HEK293 (cell line): ENCODE data around the gene EMP3.
A peak's percentile ranks its signal among the peaks of the same experiment; 100 is the strongest.

ENCODE experiments used
- GLI4 ChIP-seq: fragments of 450-650 bp; formaldehyde crosslinking; IDR thresholded peaks from 2 replicates; pipeline ENCODE4 v1.5.1; 2016; ENCODE audit warnings: missing biosample characterization, missing genetic modification characterization
- IKZF3 ChIP-seq: fragments of 450-650 bp; IDR thresholded peaks from 2 replicates; pipeline ENCODE4 v1.5.0; 2018; ENCODE audit warnings: missing biosample characterization, mild to moderate bottlenecking, missing genetic modification characterization, moderate library complexity
- SALL2 ChIP-seq: fragments of 450-650 bp; formaldehyde crosslinking; IDR thresholded peaks from 2 replicates; pipeline ENCODE4 v1.5.0; 2017; ENCODE audit warnings: missing biosample characterization, mild to moderate bottlenecking, missing genetic modification characterization, borderline replicate concordance
- ZBTB11 ChIP-seq: fragments of 450-650 bp; formaldehyde crosslinking; conservative IDR thresholded peaks from 2 replicates; pipeline ENCODE4 v1.5.1; 2016; ENCODE audit warnings: low read depth, missing biosample characterization, missing genetic modification characterization
- ZBTB21 ChIP-seq: fragments of 450-650 bp; formaldehyde crosslinking; IDR thresholded peaks from 2 replicates; pipeline ENCODE4 v1.5.1; 2017; ENCODE audit warnings: missing biosample characterization, missing genetic modification characterization
- ZFP3 ChIP-seq: fragments of 450-650 bp; formaldehyde crosslinking; IDR thresholded peaks from 2 replicates; pipeline ENCODE4 v1.5.1; 2016; ENCODE audit warnings: low read depth, missing biosample characterization, missing genetic modification characterization
- ZFP41 ChIP-seq: fragments of 450-650 bp; formaldehyde crosslinking; IDR thresholded peaks from 2 replicates; pipeline ENCODE4 v1.5.1; 2016; ENCODE audit warnings: missing biosample characterization, missing genetic modification characterization, borderline replicate concordance
- ZNF18 ChIP-seq: fragments of 450-650 bp; formaldehyde crosslinking; IDR thresholded peaks from 2 replicates; pipeline ENCODE4 v1.5.1; 2016; ENCODE audit warnings: missing biosample characterization, missing genetic modification characterization
- ZNF24 ChIP-seq: fragments of 450-650 bp; formaldehyde crosslinking; IDR thresholded peaks from 2 replicates; pipeline ENCODE4 v1.5.1; 2016; ENCODE audit warnings: missing biosample characterization, missing genetic modification characterization
- ZNF248 ChIP-seq: fragments of 450-650 bp; formaldehyde crosslinking; IDR thresholded peaks from 2 replicates; pipeline ENCODE4 v1.5.1; 2017; ENCODE audit warnings: missing biosample characterization, missing genetic modification characterization
- ZNF394 ChIP-seq: fragments of 450-650 bp; formaldehyde crosslinking; IDR thresholded peaks from 2 replicates; pipeline ENCODE4 v1.5.1; 2016; ENCODE audit warnings: missing biosample characterization, missing genetic modification characterization, mild to moderate bottlenecking, moderate library complexity, borderline replicate concordance
- ZNF398 ChIP-seq: fragments of 450-650 bp; formaldehyde crosslinking; IDR thresholded peaks from 2 replicates; pipeline ENCODE4 v1.5.1; 2017; ENCODE audit warnings: missing biosample characterization, missing genetic modification characterization
- ZNF416 ChIP-seq: fragments of 450-650 bp; formaldehyde crosslinking; IDR thresholded peaks from 2 replicates; pipeline ENCODE4 v1.5.1; 2016; ENCODE audit warnings: missing biosample characterization, missing genetic modification characterization
- ZNF423 ChIP-seq: fragments of 450-650 bp; formaldehyde crosslinking; IDR thresholded peaks from 2 replicates; pipeline ENCODE4 v1.5.1; 2016; ENCODE audit warnings: missing biosample characterization, missing genetic modification characterization
- ZNF530 ChIP-seq: fragments of 450-650 bp; formaldehyde crosslinking; IDR thresholded peaks from 2 replicates; pipeline ENCODE4 v1.5.1; 2016; ENCODE audit warnings: low read depth, missing biosample characterization, missing genetic modification characterization
- ZNF544 ChIP-seq: fragments of 450-650 bp; formaldehyde crosslinking; IDR thresholded peaks from 2 replicates; pipeline ENCODE4 v1.5.0; 2017; ENCODE audit warnings: missing biosample characterization, missing genetic modification characterization
- ZNF558 ChIP-seq: fragments of 450-650 bp; formaldehyde crosslinking; IDR thresholded peaks from 2 replicates; pipeline ENCODE4 v1.5.1; 2016; ENCODE audit warnings: missing biosample characterization, missing genetic modification characterization
- ZNF629 ChIP-seq: fragments of 450-650 bp; formaldehyde crosslinking; IDR thresholded peaks from 2 replicates; pipeline ENCODE4 v1.5.1; 2017; ENCODE audit warnings: missing biosample characterization, missing genetic modification characterization
- ZNF768 ChIP-seq: fragments of 450-650 bp; formaldehyde crosslinking; IDR thresholded peaks from 2 replicates; pipeline ENCODE4 v1.5.1; 2018; ENCODE audit warnings: missing biosample characterization, mild to moderate bottlenecking, missing genetic modification characterization
- ZNF776 ChIP-seq: fragments of 450-650 bp; formaldehyde crosslinking; IDR thresholded peaks from 2 replicates; pipeline ENCODE4 v1.5.0; 2017; ENCODE audit warnings: missing biosample characterization, missing genetic modification characterization, borderline replicate concordance
- ZXDB ChIP-seq: fragments of 450-650 bp; formaldehyde crosslinking; IDR thresholded peaks from 2 replicates; pipeline ENCODE4 v1.5.1; 2016; ENCODE audit warnings: missing biosample characterization, missing genetic modification characterization
- TF ChIP-seq, protein P1 (sequence below): fragments of 450-650 bp; formaldehyde crosslinking; IDR thresholded peaks from 2 replicates; pipeline ENCODE4 v1.5.1; 2016; ENCODE audit warnings: missing biosample characterization, missing genetic modification characterization
- TF ChIP-seq, protein P2 (sequence below): fragments of 450-650 bp; formaldehyde crosslinking; IDR thresholded peaks from 2 replicates; pipeline ENCODE4 v1.5.1; 2017; ENCODE audit warnings: missing biosample characterization, missing genetic modification characterization
- TF ChIP-seq, protein P3 (sequence below): fragments of 450-650 bp; formaldehyde crosslinking; IDR thresholded peaks from 2 replicates; pipeline ENCODE4 v1.5.1; 2016; ENCODE audit warnings: missing biosample characterization, missing genetic modification characterization

Gene EMP3

GRCh38 chr19:48321622-48322591 is 3.4 kb upstream of the EMP3 start (continued):
- TF ChIP-seq ZBTB11 (tag by site-specific recombination): peak; percentile 55
- TF ChIP-seq ZNF423 (tag by site-specific recombination): peak; percentile 92
- TF ChIP-seq, protein P1, sequence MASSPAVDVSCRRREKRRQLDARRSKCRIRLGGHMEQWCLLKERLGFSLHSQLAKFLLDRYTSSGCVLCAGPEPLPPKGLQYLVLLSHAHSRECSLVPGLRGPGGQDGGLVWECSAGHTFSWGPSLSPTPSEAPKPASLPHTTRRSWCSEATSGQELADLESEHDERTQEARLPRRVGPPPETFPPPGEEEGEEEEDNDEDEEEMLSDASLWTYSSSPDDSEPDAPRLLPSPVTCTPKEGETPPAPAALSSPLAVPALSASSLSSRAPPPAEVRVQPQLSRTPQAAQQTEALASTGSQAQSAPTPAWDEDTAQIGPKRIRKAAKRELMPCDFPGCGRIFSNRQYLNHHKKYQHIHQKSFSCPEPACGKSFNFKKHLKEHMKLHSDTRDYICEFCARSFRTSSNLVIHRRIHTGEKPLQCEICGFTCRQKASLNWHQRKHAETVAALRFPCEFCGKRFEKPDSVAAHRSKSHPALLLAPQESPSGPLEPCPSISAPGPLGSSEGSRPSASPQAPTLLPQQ (tag by site-specific recombination): peak; percentile 16; the same call in 1 of the 2 replicates
- no peak for TF ChIP-seq ZNF394 (tag by site-specific recombination)
- peak; percentile 89 for TF ChIP-seq ZNF398
- TF ChIP-seq ZNF558: no peak
- no peak for TF ChIP-seq ZNF544
- no peak for TF ChIP-seq ZFP41 (tag by site-specific recombination)
- TF ChIP-seq IKZF3 (tag by site-specific recombination): peak; percentile 82
- TF ChIP-seq GLI4 (tag by site-specific recombination): 0 out of 2 replicates have a peak, but pooled peaks have one; percentile 75
- no peak for TF ChIP-seq ZFP3
- no peak for TF ChIP-seq ZNF248 (tag by site-specific recombination)
- no peak for TF ChIP-seq ZNF416 (tag by site-specific recombination)
- peak; percentile 62 for TF ChIP-seq ZNF629 (tag by site-specific recombination)
- no peak for TF ChIP-seq ZBTB21 (tag by site-specific recombination)
- TF ChIP-seq, protein P2, sequence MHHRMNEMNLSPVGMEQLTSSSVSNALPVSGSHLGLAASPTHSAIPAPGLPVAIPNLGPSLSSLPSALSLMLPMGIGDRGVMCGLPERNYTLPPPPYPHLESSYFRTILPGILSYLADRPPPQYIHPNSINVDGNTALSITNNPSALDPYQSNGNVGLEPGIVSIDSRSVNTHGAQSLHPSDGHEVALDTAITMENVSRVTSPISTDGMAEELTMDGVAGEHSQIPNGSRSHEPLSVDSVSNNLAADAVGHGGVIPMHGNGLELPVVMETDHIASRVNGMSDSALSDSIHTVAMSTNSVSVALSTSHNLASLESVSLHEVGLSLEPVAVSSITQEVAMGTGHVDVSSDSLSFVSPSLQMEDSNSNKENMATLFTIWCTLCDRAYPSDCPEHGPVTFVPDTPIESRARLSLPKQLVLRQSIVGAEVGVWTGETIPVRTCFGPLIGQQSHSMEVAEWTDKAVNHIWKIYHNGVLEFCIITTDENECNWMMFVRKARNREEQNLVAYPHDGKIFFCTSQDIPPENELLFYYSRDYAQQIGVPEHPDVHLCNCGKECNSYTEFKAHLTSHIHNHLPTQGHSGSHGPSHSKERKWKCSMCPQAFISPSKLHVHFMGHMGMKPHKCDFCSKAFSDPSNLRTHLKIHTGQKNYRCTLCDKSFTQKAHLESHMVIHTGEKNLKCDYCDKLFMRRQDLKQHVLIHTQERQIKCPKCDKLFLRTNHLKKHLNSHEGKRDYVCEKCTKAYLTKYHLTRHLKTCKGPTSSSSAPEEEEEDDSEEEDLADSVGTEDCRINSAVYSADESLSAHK (tag by site-specific recombination): no peak
- TF ChIP-seq, protein P3, sequence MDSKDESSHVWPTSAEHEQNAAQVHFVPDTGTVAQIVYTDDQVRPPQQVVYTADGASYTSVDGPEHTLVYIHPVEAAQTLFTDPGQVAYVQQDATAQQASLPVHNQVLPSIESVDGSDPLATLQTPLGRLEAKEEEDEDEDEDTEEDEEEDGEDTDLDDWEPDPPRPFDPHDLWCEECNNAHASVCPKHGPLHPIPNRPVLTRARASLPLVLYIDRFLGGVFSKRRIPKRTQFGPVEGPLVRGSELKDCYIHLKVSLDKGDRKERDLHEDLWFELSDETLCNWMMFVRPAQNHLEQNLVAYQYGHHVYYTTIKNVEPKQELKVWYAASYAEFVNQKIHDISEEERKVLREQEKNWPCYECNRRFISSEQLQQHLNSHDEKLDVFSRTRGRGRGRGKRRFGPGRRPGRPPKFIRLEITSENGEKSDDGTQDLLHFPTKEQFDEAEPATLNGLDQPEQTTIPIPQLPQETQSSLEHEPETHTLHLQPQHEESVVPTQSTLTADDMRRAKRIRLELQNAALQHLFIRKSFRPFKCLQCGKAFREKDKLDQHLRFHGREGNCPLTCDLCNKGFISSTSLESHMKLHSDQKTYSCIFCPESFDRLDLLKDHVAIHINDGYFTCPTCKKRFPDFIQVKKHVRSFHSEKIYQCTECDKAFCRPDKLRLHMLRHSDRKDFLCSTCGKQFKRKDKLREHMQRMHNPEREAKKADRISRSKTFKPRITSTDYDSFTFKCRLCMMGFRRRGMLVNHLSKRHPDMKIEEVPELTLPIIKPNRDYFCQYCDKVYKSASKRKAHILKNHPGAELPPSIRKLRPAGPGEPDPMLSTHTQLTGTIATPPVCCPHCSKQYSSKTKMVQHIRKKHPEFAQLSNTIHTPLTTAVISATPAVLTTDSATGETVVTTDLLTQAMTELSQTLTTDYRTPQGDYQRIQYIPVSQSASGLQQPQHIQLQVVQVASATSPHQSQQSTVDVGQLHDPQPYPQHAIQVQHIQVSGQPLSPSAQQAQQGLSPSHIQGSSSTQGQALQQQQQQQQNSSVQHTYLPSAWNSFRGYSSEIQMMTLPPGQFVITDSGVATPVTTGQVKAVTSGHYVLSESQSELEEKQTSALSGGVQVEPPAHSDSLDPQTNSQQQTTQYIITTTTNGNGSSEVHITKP (tag by site-specific recombination): peak; percentile 88
- no peak for TF ChIP-seq SALL2 (tag by site-specific recombination)
- TF ChIP-seq ZNF24 (tag by site-specific recombination): no peak
- TF ChIP-seq ZNF18 (tag by site-specific recombination): no peak
- no peak for TF ChIP-seq ZNF768 (tag by site-specific recombination)
- TF ChIP-seq ZNF530 (tag by site-specific recombination): no peak
- no peak for TF ChIP-seq ZNF776 (tag by site-specific recombination)
- peak; percentile 38 for TF ChIP-seq ZXDB (tag by site-specific recombination)
